HG03025 (cell line): ENCODE measurements around the gene TP53TG3.
"Not testable (repeated sequence)": the region's sequence is repeated elsewhere in the genome, so short reads cannot be mapped to it uniquely, and the experiment has no call there.

Source experiments
- ATAC-seq: cut with Tn5 transposase; IDR thresholded peaks from one replicate; pipeline ENCODE4 v1.9.1; 2021; ENCODE audit warnings: mild to moderate bottlenecking, moderate library complexity; ENCODE audit not compliant: unreplicated experiment, low FRiP score

Gene TP53TG3, protein sequence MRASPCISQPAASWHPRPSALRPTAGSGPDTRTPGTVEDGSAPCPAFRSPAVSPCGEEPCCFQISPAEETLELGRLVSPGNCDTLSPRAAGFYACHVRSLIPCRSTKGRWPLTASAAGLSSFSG

DNA sequence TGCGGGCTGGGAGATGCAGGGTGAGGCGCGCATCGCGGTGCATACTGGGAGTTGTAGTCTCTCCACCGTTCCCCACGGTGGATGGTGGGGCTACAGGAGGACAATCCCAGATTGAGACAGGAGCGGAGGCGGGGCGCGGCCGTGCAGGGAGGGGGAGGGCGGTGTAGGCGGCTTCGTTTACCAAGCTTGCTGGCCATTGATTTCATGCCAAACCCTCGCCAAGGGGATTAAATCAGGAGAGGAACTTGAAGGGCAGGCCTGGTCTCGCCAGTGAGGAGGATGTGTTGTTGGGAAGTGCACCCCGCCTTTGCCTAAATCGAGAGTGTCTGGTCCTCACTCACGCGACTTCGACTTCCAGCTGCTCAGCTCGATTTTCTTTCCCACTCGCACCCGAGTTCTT, at the start of gene TP53TG3:
TP53TG3 (minus strand) TSS at position 101 of the 400 bp plus-strand sequence; CDS start at position 33, 68 bp downstream.
- not testable (repeated sequence) for ATAC-seq

DNA sequence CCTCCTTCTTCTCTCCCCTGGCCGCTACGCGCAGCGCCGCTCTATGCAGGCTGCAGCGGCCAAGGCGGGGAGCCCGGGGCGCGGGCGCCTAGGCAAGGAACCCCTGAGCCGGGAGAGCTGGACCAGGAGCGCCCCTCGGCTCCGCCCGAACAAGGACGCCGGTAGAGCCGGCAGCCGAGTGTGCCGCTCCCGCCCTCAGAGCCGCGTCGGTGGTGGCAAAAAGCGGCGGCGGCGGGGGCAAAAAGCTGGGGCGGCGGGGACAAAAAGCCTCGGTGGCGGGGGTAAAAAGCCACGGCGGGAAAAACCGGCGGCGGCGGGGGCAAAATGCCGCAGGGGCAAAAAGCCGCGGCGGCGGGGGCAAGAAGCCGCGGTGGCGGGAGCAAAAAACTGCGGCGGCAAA, 25.1 kb downstream of the TP53TG3 start:
- ATAC-seq: not testable (repeated sequence)

GRCh38 chr16:32647562-32647961, 28.4 kb downstream of the TP53TG3 start:
- not testable (repeated sequence) for ATAC-seq

GRCh38 chr16:32646780-32647179, 29.2 kb downstream of the TP53TG3 start:
- not testable (repeated sequence) for ATAC-seq

GRCh38 chr16:32646177-32646576, 29.8 kb downstream of the TP53TG3 start:
- not testable (repeated sequence) for ATAC-seq

- ATAC-seq: not testable (repeated sequence)
Measured at GRCh38 chr16:32645278-32645908, 30.6 kb downstream of the TP53TG3 start.

DNA sequence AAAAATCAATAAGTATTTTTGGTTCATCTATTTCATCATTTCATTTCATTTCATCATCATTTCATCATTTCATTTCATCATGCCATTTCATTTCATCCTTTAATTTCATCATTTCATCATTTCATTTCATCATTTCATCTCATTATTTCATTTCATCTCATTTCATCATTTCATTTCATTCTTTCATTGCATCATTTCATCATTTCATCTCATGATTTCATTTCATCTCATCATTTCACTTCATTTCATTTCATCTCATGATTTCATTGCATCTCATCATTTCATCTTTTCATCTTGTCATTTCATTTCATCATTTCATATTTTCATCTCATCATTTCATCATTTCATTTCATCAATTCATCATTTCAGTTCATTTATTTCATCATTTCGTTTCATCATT, 31.2 kb downstream of the TP53TG3 start:
- not testable (repeated sequence) for ATAC-seq

GRCh38 chr16:32637614-32638013, 38.4 kb downstream of the TP53TG3 start:
- not testable (repeated sequence) for ATAC-seq

GRCh38 chr16:32632096-32632495, 43.9 kb downstream of the TP53TG3 start:
- ATAC-seq: not testable (repeated sequence)
